A673 (cell line): ENCODE measurements around the gene SCD5.

Source experiments
- CTCF ChIP-seq: fragments of 300-800, 200-600 bp; sonication (generic); conservative IDR thresholded peaks from 2 replicates; pipeline ENCODE4 v1.5.1; 2017; ENCODE audit warnings: low read depth, mild to moderate bottlenecking, antibody characterized with exemption, low read length, moderate library complexity, mixed read lengths
- EZH2 ChIP-seq: fragments of 200-600 bp; sonication (generic); IDR thresholded peaks from 2 replicates; pipeline ENCODE4 v1.6.1; 2017; ENCODE audit warnings: borderline replicate concordance, low read depth, mild to moderate bottlenecking, mixed read lengths, antibody characterized with exemption, low read length; ENCODE audit not compliant: poor library complexity, severe bottlenecking

- TF ChIP-seq CTCF (no peak), EZH2 (no peak)
Observed at GRCh38 chr4:82643994-82644733, 154.4 kb downstream of the SCD5 start.
